PFSK-1 (cell line): Measurements from ENCODE around the gene GABRB1.

ENCODE experiments used
- FOXP2 ChIP-seq: optimal IDR thresholded peaks from 2 replicates; pipeline ENCODE3; 2011; ENCODE audit warnings: borderline replicate concordance, control low read depth, inconsistent platforms; ENCODE audit not compliant: insufficient read depth; ENCODE audit errors: extremely low read length, extremely low read depth
- POLR2AphosphoS5 ChIP-seq: IDR thresholded peaks from 2 replicates; pipeline ENCODE4 v1.6.1; 2012; ENCODE audit warnings: low read depth, mild to moderate bottlenecking, control low read depth, low read length, moderate library complexity
- SIN3A ChIP-seq: IDR thresholded peaks from 2 replicates; pipeline ENCODE4 v1.6.1; 2012; ENCODE audit warnings: mild to moderate bottlenecking, low read length, moderate library complexity, borderline replicate concordance; ENCODE audit not compliant: insufficient read depth
- TAF1 ChIP-seq: IDR thresholded peaks from 2 replicates; pipeline ENCODE4 v1.6.1; 2012; ENCODE audit warnings: low read length, control low read depth, borderline replicate concordance; ENCODE audit not compliant: insufficient read depth
- TF ChIP-seq, protein P1 (sequence below), 2 experiments: IDR thresholded peaks; 2 replicates each; pipeline versions ENCODE4 v1.6.1 to v1.8.0; 2011 to 2012; ENCODE audit warnings: low read depth in 2 of 2, low read length in 2 of 2, control low read depth in 1 of 2, inconsistent platforms in 1 of 2, mild to moderate bottlenecking in 1 of 2, moderate library complexity in 1 of 2; ENCODE audit not compliant: insufficient read depth in 1 of 2

Gene GABRB1

DNA sequence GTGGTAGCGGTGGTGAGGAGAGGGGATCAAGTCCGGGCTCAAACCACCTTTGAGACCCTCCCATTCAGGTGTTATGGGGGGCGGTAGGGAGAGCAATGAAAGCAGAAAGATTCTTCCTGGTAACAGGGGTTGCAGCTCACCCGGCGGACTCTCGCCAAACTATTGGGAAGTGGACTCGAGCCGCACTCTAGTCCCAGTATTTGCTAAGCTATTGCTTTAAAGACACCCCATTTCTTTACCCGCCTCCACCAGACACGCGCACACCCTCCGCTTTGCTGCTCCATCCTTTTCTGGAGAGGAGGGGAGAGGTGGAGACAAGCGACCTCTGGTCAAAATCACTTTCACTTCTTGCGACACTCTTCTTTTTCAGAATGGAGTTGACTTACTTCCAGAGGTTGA is 37.4 kb upstream of the GABRB1 start:
- TF ChIP-seq SIN3A (no peak), TAF1 (no peak), POLR2AphosphoS5 (no peak), FOXP2 (no peak)

DNA sequence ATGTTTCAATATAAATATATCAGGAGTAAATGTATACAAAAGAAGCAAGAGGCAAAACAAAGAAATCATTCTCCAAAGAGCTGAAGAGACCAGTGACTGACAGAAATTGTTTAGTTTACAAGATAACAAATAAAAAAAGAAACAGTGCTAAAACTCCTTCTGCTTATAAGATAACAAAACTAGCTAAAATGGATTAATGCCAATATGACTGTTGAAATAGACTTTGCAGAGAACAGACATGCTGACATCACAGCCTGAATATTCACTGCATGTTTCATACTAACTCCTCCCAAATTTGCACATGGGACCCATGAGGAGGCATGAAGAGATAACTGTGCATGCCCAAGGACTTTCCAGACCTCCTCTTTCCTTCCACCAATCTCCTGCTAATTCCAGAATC is 31.8 kb upstream of the GABRB1 start:
- TF ChIP-seq FOXP2 (no peak), SIN3A (no peak), TAF1 (no peak), POLR2AphosphoS5 (no peak)
- TF ChIP-seq, protein P1, sequence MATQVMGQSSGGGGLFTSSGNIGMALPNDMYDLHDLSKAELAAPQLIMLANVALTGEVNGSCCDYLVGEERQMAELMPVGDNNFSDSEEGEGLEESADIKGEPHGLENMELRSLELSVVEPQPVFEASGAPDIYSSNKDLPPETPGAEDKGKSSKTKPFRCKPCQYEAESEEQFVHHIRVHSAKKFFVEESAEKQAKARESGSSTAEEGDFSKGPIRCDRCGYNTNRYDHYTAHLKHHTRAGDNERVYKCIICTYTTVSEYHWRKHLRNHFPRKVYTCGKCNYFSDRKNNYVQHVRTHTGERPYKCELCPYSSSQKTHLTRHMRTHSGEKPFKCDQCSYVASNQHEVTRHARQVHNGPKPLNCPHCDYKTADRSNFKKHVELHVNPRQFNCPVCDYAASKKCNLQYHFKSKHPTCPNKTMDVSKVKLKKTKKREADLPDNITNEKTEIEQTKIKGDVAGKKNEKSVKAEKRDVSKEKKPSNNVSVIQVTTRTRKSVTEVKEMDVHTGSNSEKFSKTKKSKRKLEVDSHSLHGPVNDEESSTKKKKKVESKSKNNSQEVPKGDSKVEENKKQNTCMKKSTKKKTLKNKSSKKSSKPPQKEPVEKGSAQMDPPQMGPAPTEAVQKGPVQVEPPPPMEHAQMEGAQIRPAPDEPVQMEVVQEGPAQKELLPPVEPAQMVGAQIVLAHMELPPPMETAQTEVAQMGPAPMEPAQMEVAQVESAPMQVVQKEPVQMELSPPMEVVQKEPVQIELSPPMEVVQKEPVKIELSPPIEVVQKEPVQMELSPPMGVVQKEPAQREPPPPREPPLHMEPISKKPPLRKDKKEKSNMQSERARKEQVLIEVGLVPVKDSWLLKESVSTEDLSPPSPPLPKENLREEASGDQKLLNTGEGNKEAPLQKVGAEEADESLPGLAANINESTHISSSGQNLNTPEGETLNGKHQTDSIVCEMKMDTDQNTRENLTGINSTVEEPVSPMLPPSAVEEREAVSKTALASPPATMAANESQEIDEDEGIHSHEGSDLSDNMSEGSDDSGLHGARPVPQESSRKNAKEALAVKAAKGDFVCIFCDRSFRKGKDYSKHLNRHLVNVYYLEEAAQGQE (IDR thresholded peaks at IDR 0.05; ENCODE audit: insufficient read depth in 1 of 2, low read depth in 2 of 2, low read length in 2 of 2), result no peak

DNA sequence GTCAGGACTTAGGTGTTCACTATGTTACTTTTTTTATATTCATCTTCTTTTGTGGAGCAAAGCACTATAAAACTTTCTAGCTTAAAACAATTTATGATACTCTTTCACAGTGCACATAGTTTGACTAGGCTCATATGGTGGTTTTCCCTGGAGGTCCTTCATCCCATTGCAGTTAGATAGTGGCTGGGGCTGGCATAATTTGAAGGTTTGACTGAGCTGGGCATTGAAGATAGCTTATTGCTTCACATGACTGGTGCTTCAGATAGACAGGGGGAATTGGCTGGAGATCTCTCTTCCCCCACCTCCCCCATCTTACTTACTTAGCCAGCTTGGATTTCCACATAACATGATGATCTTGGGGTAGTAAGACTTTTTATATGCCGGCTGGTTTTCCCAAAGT is 31.0 kb upstream of the GABRB1 start:
- TF ChIP-seq SIN3A, result no peak
- no peak for TF ChIP-seq FOXP2
- no peak for TF ChIP-seq TAF1
- no peak for TF ChIP-seq POLR2AphosphoS5
- TF ChIP-seq, protein P1 (IDR thresholded peaks at IDR 0.05; ENCODE audit: insufficient read depth in 1 of 2, low read depth in 2 of 2, low read length in 2 of 2), result no peak

DNA sequence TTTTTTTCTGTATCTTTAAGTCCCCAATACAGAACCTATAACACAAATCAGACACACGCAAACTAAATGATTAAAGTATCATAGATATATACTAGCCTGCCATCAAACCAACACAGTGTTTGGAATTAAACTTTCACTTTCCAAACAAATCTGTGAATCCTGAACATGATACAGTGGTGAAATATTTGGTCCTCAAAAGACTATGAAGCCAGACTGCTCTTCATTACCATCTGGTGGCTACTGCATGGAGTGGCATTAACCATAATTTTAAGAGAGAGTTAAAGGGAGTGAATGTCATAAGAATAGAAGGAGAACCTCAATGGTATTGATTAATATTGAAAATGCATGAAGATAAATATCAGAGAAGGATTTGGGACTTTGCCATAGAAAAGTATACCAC is 28.8 kb upstream of the GABRB1 start:
- no peak for TF ChIP-seq TAF1
- no peak for TF ChIP-seq SIN3A
- no peak for TF ChIP-seq POLR2AphosphoS5
- TF ChIP-seq, protein P1 (IDR thresholded peaks at IDR 0.05; ENCODE audit: insufficient read depth in 1 of 2, low read depth in 2 of 2, low read length in 2 of 2), result no peak
- TF ChIP-seq FOXP2, result no peak

DNA sequence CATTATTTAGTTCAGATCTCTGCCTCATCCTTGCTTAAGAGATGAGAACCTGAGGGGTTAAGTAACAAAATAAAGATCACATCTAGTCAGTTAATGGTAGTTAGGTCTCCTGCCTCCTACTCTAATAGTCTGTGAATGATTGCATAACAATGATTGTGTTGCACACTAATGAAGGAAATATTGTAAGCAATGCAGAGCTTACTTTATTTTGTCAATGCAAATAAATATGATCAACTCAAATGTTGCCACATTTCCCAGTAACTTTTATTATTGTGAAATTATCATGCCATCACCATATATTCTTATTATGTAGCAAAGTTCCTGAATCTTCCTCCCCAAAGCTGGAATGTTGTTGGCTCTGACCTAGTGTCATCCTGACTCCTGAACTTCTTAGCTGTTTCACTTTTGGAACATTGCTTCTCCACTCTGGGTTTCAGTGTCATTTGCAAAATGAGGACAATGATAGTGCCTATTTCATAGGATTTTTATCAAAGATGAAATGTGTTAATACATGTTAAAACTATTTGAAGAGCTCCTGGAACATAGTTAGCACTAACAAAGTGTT is 20.9 kb upstream of the GABRB1 start:
- no peak for TF ChIP-seq FOXP2

- TF ChIP-seq TAF1, result no peak
- no peak for TF ChIP-seq FOXP2
- TF ChIP-seq POLR2AphosphoS5, result no peak
- no peak for TF ChIP-seq SIN3A
- TF ChIP-seq, protein P1 (IDR thresholded peaks at IDR 0.05; ENCODE audit: insufficient read depth in 1 of 2, low read depth in 2 of 2, low read length in 2 of 2), result no peak
These were observed 20.4 kb upstream of the GABRB1 start for GRCh38 chr4:47010912-47011446.
